Fibroblast of skin of back (primary cell): Measurements from ENCODE around the gene INSR.
A peak's percentile ranks its signal among the peaks of the same experiment; 100 is the strongest.
"Not testable (repeated sequence)": the region's sequence is repeated elsewhere in the genome, so short reads cannot be mapped to it uniquely, and the experiment has no call there.

Source experiments
- DNase-seq: peaks from one replicate; pipeline ENCODE4 v3.0.0-alpha.2; 2013

The INSR gene

GRCh38 chr19:7217861-7218260, 76.4 kb downstream of the INSR start:
- no peak for DNase-seq

GRCh38 chr19:7216373-7216902, 77.8 kb downstream of the INSR start:
- DNase-seq = no peak

- DNase-seq = no peak
Measured at GRCh38 chr19:7215176-7215575, 79.0 kb downstream of the INSR start.

- no peak for DNase-seq
Measured at GRCh38 chr19:7214324-7215089, 79.7 kb downstream of the INSR start.

GRCh38 chr19:7213628-7214323, 80.4 kb downstream of the INSR start:
- no peak for DNase-seq

- DNase-seq = no peak
Measured at GRCh38 chr19:7211191-7211951, 82.8 kb downstream of the INSR start.

- no peak for DNase-seq
Measured at GRCh38 chr19:7210359-7210758, 83.9 kb downstream of the INSR start.

- DNase-seq = not testable (repeated sequence)
Measured at GRCh38 chr19:7209597-7210325, 84.5 kb downstream of the INSR start.

- DNase-seq = not testable (repeated sequence)
Measured at GRCh38 chr19:7209036-7209435, 85.2 kb downstream of the INSR start.

GRCh38 chr19:7203332-7203731, 90.9 kb downstream of the INSR start:
- DNase-seq = no peak

GRCh38 chr19:7202888-7203287, 91.3 kb downstream of the INSR start:
- DNase-seq = no peak

GRCh38 chr19:7200736-7201135, 93.5 kb downstream of the INSR start:
- DNase-seq = no peak

- DNase-seq = no peak
Measured at GRCh38 chr19:7199613-7200533, 94.3 kb downstream of the INSR start.

- DNase-seq = peak; percentile 95
Measured at GRCh38 chr19:7197760-7198696, 96.2 kb downstream of the INSR start.

- DNase-seq = peak; percentile 97
Measured at GRCh38 chr19:7197119-7197759, 97.0 kb downstream of the INSR start.

- DNase-seq = no peak
Measured at GRCh38 chr19:7196763-7197118, 97.5 kb downstream of the INSR start.

GRCh38 chr19:7195046-7195445, 99.2 kb downstream of the INSR start:
- no peak for DNase-seq

GRCh38 chr19:7194566-7194965, 99.6 kb downstream of the INSR start:
- no peak for DNase-seq

GRCh38 chr19:7191946-7192691, 102.1 kb downstream of the INSR start:
- DNase-seq = peak; percentile 35
